DMS153 treated with DMSO at 0.1 percent for 48 hours (cell line): ENCODE results near the gene KIF20B.
A peak's percentile ranks its signal among the peaks of the same experiment; 100 is the strongest.

ENCODE experiments used
- DNase-seq: peaks from one replicate; lab custom pipeline; 2025; ENCODE audit not compliant: unreplicated experiment; lab: John Stamatoyannopoulos, UW

KIF20B gene, protein sequence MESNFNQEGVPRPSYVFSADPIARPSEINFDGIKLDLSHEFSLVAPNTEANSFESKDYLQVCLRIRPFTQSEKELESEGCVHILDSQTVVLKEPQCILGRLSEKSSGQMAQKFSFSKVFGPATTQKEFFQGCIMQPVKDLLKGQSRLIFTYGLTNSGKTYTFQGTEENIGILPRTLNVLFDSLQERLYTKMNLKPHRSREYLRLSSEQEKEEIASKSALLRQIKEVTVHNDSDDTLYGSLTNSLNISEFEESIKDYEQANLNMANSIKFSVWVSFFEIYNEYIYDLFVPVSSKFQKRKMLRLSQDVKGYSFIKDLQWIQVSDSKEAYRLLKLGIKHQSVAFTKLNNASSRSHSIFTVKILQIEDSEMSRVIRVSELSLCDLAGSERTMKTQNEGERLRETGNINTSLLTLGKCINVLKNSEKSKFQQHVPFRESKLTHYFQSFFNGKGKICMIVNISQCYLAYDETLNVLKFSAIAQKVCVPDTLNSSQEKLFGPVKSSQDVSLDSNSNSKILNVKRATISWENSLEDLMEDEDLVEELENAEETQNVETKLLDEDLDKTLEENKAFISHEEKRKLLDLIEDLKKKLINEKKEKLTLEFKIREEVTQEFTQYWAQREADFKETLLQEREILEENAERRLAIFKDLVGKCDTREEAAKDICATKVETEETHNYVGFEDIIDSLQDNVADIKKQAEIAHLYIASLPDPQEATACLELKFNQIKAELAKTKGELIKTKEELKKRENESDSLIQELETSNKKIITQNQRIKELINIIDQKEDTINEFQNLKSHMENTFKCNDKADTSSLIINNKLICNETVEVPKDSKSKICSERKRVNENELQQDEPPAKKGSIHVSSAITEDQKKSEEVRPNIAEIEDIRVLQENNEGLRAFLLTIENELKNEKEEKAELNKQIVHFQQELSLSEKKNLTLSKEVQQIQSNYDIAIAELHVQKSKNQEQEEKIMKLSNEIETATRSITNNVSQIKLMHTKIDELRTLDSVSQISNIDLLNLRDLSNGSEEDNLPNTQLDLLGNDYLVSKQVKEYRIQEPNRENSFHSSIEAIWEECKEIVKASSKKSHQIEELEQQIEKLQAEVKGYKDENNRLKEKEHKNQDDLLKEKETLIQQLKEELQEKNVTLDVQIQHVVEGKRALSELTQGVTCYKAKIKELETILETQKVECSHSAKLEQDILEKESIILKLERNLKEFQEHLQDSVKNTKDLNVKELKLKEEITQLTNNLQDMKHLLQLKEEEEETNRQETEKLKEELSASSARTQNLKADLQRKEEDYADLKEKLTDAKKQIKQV (N-terminal part only)

DNA sequence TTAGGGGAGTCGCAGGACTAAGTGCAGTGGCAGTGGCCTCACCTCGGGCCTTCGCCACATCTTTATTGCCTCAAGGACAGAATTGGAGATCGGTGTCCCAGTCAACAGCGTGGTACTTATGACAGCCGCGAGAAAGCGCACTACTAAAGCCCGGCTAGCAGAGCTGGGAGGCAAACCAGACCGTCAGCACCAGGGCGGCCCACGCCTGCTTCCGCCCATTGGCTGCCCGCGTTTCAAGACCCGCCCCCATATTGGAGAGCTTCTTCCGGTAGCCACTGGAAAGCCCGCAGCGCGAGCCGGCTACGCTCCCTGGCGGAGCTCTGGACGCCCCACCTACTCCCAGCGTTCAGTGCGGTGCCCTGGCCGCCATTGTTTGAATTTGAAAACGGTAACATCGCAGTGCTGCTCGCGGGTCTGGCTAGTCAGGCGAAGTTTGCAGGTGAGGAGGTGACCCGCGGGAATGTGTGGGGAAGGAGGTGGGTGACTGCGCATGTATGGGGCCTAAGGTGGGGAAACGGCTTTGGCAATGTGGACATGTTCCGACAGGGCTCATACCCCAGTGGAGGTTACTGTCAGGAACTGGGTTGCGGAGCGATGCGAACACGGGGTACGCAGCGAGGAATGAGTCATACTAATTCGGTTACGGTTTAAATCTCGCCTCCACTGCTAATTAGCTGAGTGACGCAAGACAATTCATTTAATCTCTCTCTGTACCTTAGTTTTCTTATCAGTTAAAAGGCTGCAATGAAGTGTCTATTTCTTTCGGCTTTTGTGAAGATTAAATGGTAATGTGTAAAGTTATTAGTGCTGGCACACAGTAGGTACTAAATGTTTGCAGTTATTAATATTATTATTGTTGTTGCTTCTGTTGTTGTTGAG is at the start of gene KIF20B:
Gene KIF20B, plus strand, starts transcription at position 349 of the 879 bp plus-strand sequence. CDS start 3,705 bp downstream, outside the sequence.
- peak; percentile 97 for DNase-seq

DNA sequence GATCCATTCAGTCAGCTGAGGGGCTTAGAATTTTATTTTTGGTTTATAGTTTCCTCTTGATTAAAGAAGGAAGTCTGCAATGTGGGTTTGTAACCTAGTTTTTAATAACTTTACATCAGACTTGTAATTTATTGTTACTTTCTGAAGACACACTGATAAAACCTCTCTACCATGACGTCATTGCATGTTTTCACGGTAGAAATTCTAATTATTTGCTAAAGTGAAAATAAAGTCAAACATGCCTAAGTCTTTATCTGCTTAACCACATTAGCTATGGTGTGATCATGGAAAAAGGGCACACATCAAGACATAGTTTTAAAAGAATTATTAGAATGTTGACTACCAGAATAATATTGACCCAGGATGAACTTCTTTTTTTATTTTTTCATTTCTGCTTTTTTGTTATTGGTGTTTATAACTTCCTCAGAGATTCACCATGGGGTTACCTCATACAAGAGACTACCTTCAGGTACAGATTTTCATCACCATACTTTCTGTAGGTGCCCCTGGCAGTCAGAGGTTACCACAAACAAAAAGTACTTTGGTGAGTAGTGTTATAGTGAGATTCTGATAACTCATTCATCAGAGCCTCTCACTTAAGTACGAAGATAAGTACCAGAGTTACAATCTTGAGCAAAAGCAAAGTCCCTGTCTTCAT is 49.3 kb upstream of the KIF20B start:
- no peak for DNase-seq

DNA sequence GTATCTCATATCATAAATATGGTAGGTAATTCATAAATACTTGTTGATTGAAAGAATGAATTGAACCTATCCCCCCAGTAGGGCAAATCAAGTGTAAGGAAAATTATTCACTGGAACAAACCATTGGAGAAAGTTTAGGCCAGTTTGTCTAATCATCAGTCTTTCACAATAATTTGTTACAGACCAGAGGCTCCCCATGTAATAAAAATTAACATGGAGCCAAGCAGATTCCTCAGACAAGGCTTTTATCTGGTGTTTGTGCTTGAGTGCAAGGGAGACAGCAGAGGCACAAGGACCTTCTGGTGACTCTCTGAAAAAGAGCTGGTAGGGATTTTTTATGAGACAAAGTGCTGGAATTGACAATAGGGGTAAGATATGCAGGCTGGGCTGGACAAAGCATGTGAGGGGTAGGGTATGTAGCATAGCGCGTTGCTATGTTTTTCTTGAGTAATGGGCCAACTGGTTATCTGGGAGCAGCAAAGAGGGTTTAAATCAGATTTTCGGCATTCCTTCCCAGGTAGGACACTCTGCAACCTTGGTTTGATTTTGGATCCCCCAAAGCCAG is 48.5 kb upstream of the KIF20B start:
- no peak for DNase-seq

DNA sequence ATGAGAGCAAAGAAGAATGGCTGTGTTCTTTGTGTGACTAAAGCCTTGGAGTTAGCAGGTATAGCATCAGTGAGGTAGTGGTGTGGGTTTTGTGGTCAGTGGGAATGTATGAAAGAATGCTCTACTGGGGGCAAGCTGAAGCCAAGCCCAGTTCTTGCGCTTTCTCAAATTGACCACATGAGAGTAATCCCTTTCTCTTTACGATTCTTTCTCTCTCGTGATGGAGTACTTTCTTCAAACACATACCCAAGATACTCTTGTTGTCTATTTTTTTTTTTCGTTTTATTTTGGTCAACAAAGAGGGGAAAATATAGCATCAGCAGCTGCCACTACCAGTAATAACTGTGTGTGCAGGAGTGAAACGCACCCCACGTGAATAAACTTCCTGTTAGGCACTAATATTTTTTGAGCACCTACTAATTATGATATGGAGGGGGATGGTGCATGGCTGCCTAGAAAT is 48.0 kb upstream of the KIF20B start:
- DNase-seq = no peak

DNA sequence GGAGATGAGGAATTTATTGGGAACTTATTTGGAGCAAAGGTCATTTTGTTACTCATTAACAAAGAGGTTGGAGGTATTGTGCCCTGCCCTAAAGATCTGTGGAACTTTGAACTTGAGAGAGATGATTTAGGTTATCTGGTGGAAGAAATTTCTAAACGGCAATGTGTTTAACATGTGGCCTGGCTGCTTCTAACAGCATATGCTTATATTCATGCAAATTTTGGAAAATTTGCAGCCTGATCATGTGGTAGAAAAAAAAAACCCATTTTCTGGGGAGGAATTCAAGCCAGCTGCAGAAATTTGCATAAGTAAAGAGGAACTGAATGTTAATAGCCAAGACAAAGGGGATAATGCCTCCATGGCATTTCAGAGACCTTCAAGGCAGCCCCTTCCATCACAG is 45.7 kb upstream of the KIF20B start:
- DNase-seq = no peak

DNA sequence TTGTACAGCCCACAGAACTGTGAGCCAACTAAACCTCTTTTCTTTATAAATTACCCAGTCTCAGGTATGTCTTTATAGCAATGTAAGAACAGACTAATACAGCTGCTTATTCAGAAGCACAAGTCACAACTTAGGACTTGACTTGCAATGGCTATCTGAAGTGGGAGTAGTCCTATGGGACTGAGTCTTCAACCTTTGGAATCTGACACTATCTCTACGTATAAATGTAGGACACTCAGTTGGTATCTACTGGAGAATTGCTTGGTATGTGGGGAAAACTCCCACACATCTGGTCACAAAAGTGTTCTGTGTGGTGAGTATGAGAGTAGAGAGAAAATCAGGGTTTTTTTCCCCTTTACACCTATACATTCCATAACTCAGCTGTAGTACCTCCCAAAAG is 44.1 kb upstream of the KIF20B start:
- no peak for DNase-seq

DNA sequence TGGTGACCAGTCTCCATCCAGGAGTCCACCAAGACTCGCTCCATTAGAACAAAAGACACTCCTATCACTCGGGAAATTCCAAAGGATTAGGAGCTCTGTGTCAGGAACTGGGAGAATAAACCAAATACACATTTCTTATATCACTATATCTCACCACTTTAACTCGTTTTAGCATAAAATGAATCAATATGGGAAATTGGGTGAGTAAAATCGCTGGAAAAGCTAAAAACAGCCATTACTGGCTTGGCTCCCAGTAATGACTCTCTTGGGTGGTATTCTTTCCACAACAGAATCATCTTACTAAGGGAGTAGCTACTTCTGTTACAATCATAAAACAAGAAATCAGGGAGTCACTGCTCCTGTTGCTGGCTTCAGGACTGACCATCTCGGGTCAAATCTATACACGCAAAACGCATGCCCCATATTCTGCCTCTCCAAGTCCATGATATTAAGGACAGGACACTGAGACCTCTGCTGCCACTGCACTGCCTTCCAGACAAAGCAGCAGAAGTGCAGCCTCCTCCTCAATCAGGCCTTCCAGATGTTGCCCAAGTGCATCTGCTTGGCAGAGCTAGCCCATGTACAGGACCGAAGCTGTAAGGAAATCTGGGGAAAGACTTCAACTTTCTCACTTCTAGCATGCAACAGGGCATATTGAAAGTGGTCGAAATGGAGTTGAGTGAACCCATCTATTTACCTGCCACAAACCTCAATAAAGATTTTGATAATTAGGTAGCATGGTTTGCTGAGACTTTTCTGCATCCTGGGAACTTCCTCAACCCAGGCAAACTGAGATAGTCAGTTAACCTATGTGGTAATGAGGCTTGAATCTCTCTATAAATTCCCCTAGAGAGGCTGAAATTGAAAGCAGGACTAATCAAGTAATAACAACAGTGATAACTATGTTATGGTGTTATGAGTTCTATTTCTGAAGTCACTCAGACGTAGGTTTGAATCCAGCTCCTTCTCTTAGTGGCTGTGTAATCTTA is 42.0 kb upstream of the KIF20B start:
- no peak for DNase-seq

DNA sequence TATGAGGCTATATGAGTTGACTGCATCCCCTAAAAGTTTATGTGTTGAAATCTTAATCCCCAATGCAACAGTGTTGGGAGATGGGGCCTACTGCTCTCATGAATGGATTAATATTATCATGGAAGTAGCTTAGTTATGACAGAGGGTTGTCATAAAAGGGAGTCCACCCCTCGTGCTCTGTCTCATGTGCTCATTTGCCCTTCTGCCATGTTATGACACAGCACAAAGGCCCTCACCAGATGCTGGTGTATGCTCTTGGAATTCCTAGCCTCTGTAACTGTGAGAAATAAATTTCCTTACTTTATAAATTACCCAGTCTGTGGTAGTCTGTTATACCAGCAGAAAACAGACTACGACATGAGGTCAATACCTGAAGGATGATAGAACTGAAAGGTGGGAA is 38.8 kb upstream of the KIF20B start:
- no peak for DNase-seq

DNA sequence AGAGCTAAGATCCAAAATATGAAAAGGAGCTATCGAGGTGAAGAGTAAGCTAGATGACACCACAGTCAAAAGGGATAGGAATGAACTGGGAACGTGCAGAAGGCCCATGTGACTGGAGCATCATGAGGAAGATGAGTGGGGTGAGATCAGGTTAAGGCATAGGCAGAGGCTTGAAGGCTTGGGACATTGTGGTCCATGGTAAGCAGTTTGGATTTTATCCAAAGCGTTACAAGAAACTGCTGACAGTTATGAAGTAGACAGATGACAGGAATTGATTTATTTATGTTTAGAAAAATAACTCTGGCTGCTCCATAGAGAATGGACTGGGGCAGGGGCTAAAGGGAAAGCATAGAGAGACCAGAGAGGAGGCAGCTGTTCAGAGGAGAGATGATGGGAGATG is 38.2 kb upstream of the KIF20B start:
- no peak for DNase-seq

DNA sequence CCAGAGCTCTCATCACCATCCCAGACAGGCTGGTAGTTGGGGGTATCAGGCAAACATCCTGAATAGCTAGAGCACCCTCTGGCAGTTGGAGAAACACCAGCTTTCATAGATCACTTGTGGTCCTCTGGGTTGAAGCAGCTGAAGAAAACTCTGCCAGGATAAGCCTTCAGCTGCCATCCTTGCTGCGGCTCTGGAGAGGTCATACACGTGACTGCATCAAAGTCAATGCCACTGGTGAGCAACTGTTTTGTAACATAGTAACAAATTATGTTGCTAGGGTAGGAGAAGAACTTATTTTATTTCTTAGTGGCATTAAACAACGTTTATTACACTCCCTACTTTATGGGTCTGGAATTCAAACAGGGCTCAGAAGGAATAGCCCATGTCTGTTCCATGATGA is 37.2 kb upstream of the KIF20B start:
- no peak for DNase-seq

DNA sequence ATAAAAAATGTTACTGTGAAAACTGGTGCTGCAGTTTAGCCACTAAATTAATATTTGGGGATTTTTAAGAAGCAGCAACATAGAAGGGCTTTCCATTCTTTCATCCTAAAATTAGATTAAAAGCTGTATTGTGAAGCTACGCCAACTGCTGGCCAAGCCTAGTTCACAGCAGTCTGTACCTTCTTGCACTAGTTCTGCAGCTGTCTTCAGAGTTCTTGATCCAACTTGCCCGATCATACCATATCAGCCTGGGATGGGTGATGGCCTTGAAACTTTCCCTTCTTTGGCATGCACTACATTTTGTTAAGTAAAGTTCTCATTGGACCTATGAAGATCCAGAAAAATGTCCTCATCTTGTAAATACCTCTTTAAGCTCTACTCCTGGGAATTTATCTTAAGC is 36.1 kb upstream of the KIF20B start:
- DNase-seq = no peak

DNA sequence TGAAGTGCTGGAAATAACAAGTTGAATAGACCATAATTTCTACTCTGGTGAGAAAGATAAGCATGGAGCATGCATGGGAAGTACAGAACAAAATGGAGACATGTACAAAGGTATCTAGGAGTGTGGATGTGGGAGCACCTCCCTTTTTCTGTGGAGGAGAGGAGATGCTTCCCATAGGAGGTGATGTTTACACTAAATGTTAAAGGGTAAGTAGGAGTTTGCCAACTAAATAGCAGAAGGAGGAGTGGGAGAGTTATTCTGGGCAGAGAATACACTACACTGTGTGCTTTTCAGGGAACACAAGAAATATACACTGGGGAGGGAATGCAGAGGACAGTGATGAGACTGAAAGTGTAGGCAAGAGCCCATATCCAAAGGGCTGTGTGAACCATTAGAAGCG is 35.3 kb upstream of the KIF20B start:
- DNase-seq = no peak

DNA sequence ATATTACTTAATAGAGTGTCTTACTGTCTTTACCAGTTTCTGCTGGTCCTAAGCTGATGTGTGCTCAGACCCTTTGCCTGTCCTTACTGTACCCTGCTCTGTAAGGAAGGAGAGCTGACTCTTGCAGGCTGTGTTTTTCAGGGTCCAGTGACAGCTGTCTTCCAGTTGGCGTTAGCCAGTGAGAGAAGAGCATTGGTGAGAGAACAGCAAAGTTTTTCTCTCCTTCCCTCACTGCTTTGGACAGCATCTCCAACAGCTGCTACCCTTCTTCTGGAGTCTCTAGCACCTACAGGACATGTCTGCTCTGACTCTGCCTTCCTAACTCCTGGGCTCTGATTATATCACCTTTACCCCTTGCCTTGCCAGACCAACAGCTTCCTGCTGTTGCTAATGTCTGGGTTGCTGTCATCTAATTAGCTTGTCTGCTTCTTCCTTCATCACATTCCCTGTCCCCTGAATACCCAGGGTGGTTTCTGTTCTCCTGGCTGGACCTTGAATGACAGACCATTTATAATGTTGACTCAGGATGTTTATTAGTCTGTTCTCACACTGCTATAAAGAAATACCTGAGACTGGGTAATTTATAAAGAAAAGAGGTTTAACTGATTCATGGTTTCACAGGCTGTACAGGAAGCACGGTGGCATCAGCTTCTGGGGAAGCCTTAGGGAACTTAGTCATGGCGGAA is 32.9 kb upstream of the KIF20B start:
- DNase-seq = no peak

DNA sequence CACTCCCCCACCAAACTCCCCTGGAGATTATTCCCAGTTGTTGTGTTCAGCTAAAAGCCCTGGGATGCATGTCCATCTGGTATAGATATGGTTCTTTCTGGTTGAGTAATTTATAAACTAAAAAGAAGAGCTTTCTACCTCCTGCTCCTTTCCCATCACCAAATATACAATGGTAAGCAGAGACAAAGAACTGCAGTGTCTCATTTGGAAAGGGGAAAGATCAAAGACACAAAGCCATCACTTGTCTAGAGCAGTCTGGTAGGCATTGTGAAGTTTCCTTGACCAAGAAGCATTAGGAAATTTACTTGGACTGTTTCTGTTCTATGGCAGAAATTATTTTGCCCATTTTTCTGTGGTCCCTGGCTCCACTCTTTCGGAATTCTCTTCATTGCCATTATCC is 31.4 kb upstream of the KIF20B start:
- no peak for DNase-seq

DNA sequence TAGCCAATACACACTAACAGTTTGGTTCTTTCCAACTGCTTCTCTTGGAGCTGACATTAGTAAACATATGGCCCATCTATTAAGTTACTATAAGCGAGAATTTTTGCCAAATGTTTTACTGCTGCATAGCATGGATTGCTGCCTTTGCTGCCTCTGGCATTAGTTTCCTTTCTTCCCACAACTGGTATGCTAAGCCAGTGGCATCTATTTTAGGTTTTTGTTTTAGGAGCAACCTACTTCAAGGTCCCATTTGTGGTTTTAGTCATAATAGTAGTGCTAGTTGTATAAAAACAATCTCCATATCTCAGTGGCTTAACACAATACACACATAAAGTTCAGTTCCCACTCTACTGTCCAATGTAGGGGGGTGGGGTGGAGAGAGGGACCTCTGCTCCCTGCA is 30.5 kb upstream of the KIF20B start:
- no peak for DNase-seq

DNA sequence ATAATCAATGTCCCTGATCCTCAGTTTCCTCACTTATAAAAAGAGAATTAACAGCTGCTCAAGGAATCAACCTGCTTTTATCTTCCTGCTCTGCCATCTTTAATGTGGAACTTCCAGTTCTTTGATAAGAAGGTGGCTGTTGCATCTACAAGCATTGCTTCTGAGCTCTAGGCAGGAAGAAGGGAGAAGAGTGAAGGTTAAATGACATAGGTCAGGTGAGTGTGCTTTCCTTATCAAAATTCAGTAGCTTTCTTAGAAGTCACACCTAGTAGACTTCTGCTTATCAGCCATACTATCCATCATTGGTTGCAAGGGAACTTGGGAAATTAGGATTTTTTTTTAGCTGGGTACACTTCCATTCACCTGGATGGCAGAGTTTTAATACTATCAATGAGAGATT is 24.0 kb upstream of the KIF20B start:
- no peak for DNase-seq

DNA sequence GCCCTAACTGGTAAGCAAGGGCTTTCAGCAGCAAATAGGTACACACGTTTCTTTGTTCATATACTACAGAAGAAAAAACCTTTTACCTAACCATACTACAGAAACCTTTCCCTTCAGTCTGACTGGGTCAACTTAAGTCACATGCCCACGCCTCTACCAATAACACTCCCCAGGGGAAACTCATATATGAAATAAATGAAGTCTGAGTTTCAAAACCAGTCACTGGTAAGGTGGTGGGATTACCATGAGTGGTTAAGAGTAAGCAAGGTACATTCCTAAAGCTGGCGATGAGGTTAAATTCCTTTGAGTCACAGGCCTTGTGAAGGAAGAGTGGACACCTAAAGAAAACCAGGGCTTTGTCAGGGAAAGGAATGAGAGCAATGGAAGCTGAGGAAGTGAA is 21.4 kb upstream of the KIF20B start:
- DNase-seq = no peak

DNA sequence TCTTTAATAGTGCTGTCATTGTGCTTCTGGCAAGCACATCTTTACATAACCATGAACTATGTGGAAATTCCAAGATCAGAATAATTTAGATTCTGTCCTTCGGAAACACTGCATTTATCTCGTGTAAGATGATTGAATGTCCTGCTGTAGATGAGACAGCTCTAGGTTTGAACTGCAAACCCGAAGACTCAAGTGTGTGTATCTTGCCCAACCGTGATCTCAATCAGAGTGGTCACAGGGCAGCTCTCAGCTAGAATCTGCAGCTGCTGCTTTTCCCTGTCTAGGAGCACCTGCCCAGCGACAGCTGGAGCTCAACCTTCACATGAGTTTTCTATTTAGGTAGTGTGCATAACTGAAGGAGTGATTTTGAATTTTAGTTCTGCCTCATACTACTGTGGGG is 17.5 kb upstream of the KIF20B start:
- no peak for DNase-seq
